Posterior vena cava (tissue), 2 donors: ENCODE results near the gene KRT72. TPM values are rescaled to one million over a fixed set of nuclear protein-coding genes. Genes with fewer than 3 reads are reported as not detected.

ENCODE experiments used
- DNase-seq: peaks from one replicate; pipeline ENCODE4 v3.0.0-alpha.2; 2020; ENCODE audit warnings: low spot score
- intact Hi-C, 2 donors: fragments of 100-400 bp; cut with DNase I; formaldehyde crosslinking; loops; one replicate each; pipeline versions ENCODE4 v1.14.1 to v1.14.2; 2022 to 2023
- total RNA-seq, 2 donors: library from RNA; stranded (reverse); fragmentation: NEBNext Ultra II Directional; extraction: Animal tissue kit (Norgen Biotek cat#: 25700); gene quantifications; one replicate each; pipeline ENCODE4 v1.2.1, GENCODE V29; 2021
- donor health status: DM: yes; HTN: yes; CAD: no.
- donor health status: DM: yes; HTN: yes; CAD: no.

KRT72 gene
- total RNA-seq, 2 donors from 2014 or later: not detected

DNA sequence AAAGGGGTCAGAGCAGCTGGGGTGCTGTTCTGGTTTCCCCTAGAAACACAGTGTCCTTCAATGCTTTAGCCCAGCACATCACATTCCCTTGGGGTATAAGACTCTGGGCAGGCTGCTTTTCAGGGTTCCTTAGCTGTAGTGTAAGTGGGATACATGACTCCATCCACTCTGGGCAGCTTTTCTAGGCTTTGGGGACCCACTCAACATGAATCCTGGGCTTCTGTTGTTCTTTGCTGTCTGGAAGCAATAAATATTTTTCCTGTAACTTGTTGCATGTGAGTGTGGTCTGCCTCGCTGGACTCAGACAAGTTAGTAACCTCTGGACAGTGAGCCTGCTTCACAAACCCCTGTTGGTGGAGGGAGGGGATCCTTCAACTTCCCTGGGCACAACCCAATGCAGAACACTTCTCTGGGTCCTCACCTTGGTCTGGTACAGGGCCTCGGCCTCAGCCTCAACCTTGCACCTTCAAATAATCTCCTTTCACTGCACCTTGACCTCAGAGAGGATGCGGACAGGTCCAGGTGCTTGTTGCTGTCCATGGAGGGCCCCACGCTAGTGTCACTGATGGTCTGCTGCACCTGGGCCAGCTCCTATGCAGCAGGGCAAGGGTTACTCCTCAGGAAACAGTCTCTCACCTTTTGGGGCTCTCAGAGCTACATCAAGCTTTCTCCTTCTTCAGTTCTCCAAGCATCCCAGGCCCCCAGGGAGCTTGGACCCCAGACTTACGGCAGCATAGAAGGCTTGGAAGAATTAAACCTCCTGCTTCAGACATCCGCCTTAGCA, 30.6 kb upstream of the KRT72 start:
- intact Hi-C loops: no loop called here
- DNase-seq: no peak

DNA sequence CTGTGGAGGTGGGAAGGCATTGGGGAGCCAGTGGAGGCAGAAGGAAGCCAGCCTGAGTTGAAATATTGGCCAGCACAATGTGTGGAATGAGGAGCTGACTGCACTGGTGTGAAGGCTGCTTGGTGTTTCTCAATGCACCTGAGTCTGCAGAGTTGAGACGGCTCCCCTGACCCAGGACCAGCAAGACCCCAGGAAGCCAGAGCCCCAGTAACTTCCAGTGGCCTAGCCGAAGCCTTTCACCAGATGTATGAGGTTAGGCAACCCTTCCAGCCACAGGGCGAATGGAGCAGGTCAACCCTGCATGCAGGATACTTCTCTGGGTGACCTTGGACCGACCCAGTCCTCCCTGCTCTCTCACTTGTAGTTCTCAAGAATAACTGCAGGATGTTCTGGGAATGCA, 30.0 kb upstream of the KRT72 start:
- no peak for DNase-seq
- intact Hi-C loops: no loop called here

- no peak for DNase-seq
- intact Hi-C loops: no loop called here
Measured at GRCh38 chr12:52630599-52631200, 29.4 kb upstream of the KRT72 start.

DNA sequence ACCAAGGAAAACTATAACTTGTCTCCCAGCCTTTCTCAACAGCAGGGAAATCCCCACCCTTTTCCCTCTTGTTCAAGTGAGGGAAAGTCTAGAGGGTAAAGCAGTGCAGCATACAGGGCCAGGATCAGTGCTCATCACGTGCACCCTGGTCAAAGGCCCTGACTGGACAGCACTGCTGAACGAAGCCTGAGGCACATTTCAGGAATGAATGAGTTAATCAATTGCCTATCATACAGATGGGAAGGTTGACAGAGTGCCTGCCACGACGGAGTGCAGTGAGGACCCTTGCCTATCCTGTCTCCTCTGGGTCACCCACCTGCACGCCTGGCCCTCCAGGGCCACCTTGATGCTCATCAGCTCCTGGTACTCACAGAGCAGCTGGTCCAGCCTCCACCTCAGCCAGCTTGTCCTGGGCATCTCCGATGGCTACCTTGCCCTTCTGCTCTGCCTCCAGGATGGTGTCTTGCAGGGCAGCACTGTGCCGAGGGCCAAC, 28.8 kb upstream of the KRT72 start:
- DNase-seq: no peak
- intact Hi-C loops: no loop called here

GRCh38 chr12:52629281-52630007, 28.2 kb upstream of the KRT72 start:
- no peak for DNase-seq
- intact Hi-C loops: no loop called here

GRCh38 chr12:52628841-52629240, 27.6 kb upstream of the KRT72 start:
- no peak for DNase-seq
- intact Hi-C loops: no loop called here

DNA sequence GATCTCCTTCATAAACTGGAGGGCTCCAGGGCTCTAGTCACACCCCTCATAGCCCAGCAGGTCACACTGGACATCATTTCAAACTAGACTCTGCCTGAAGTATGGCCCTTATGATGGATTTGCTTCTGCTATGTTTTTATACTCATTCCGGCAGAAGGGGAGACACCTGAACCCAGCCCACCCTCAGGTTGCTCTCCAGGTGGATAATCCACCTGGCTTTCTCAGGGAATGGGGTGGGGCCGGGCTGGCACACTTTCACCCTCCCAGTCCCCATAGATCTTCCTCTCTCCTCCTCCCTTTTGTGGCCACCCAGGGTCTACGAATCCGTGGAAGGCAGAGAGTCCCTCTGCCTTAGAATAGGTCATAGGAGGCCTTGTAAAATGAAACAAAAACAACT, 26.8 kb upstream of the KRT72 start:
- intact Hi-C loops: no loop called here
- no peak for DNase-seq

GRCh38 chr12:52627395-52628110, 26.3 kb upstream of the KRT72 start:
- intact Hi-C loops: no loop called here
- DNase-seq: no peak

DNA sequence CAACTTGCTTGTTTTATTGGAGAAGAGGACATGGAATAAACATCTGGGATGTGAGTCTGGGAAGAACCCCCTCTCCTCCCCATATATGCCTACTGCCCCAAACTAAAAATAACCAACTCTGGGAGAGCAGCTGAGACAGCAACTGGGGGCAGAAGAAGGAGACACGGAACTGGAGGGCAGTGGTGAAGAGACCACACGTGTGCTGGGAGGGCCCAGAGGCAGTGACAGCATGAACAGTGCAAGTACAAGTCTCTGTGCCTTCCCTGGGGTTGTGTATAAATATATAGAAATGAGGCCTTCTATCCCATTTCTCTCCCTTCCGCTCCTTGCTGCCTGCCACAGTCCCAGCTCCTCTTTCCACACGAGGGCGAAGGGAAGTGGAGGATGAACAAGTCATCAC, 21.1 kb upstream of the KRT72 start:
- DNase-seq: no peak
- intact Hi-C loops: no loop called here

- DNase-seq: no peak
- intact Hi-C loops: no loop called here
Measured at GRCh38 chr12:52618866-52619265, 17.6 kb upstream of the KRT72 start.

- intact Hi-C loops: no loop called here
- DNase-seq: no peak
Measured at GRCh38 chr12:52618216-52618615, 17.0 kb upstream of the KRT72 start, which contains the start of gene KRT73. Gene KRT73, minus strand, starts transcription at chr12:52618559. Its CDS starts 35 bp downstream, at chr12:52618524.

GRCh38 chr12:52617403-52617785, 16.1 kb upstream of the KRT72 start:
- DNase-seq: no peak
- intact Hi-C loops: no loop called here

DNA sequence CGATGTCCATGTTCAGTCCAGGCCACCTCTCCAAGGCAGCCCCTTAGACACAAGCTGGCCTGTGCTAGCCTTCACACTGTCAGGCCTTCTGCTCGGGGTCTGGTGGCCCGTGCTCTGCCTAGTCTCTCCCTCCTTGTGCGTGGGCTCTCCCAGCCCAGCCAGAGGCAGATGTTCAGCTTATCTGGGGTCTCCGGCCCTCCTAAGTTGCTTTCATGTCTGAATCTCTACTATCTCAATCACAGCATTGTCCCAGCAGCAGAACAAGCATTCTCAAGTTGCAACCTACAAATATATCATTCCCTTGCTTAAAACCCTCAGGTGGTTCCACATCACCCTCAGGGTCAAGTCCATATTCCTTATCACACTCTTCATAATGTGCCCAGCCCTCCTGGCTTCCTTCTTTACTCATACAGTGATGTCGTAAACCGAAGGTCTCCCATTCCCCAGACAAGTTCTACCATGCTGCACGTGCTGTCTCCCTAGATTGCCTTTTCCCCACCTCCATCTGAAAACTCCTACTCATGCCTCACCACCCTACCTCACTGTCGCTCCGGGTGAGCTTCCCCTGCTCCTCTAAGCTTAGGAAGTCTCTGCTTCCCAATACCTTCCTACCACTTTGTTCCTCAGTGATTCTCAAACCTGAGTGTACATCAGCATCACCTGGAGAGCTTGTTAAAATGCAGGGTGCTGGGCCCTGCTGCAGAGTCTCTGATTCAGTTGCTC, 15.6 kb upstream of the KRT72 start:
- intact Hi-C loops: no loop called here
- no peak for DNase-seq

DNA sequence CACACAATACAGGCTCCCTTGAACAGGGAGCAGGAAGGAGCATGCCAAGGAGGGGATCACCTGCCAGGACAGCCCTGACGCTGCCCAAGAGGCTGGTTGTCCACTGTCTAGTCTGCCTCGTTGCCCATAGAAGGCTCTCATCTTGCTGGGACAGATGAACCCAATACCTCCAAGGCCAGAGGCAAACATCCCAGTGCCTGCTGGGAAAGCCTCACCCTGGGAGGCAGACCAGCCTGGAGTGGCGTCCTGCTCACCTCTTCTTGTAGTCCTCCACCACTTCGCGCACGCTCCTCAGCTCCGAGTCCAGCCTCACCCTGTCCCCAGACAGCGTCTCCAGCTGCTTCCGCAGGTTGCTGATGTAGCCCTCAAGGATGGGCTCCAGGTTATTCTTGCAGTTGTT, 14.6 kb upstream of the KRT72 start:
- DNase-seq: no peak
- intact Hi-C loops: no loop called here

GRCh38 chr12:52615208-52615868, 14.1 kb upstream of the KRT72 start:
- DNase-seq: no peak
- intact Hi-C loops: no loop called here

DNA sequence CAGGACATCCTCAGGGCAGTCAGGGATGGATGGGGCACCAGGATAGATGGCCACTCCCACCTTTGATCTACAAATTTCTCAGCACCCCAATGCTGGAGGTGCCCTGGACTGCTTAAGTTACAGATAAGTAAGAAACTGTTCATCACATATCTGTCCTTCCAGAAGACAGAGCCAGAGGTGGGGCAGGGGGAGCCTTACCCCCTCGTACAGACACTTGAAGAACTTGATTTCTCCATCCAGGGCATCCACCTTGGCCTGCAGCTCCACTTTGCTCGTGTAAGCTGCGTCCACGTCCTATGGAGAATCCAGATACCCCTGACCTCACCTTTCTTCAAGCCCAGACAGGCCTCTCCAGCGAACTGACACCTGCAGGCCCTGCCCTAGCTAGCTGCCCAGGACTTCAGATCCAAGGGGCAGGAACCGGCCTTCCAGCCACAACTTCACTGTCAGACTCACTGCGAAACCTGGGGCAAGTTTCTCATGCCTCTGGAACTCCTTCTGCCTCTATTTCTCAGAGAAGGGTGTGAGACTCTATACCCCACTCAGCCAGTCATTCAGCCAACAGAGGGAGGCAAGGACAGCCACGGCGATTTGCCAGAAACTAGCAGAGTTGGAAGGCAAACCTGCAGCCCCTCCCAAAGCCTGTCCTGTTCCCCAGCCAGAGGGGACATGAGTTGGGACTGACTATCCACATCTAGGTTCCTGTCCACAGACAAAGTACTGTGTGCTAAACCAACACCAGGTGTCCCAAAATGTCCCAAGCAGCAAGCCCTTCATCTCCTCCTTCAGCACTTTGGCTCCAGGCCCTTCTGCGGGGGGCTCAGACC, 13.3 kb upstream of the KRT72 start:
- no peak for DNase-seq
- intact Hi-C loops: no loop called here

GRCh38 chr12:52613384-52614030, 12.2 kb upstream of the KRT72 start:
- intact Hi-C loops: no loop called here
- no peak for DNase-seq
